ENCODE data around the gene TMEM151A. TPM values are rescaled to one million over a fixed set of nuclear protein-coding genes. Genes with fewer than 3 reads are reported as not detected.
"Not testable (repeated sequence)": the region's sequence is repeated elsewhere in the genome, so short reads cannot be mapped to it uniquely, and the experiment has no call there.

Gene TMEM151A
- total RNA-seq, 1 donor from 2014 or later, result not detected

DNA sequence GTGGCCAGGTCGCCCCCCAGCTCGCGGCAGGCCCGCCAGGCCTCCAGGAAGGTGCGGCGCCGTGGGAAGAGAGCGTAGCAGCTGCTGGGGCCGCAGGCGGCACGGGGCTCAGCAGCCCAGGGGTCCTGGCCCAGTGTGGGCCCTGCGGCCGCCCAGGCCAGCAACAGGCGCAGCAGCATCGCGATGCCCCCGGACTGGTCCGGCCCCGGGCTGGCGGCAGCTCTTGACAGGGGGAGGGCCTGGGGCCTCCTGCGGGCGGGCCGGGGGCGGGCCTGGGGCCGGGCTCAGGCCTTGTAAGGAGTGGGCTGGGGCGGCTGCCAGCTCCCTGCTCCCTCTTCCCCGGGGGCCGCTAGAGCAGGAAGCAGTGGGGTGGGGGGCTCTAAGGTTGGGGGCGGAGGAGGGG, 25.2 kb downstream of the TMEM151A start, which contains the start of gene CD248:
Gene CD248 (minus strand): TSS at position 196 of the 403 bp plus-strand sequence. CDS start 17 bp downstream, at position 179.
- no peak for DNase-seq
- Histone ChIP-seq H3K36me3 (no peaks in the 10 kb centered on the region), H3K27me3 (ENCODE audit: low read depth) (peaks cover 5% of the 10 kb centered on the region), H3K27ac (peak within 1 kb of the TSS; percentile 65), H3K9me3 (no peaks in the 10 kb centered on the region), H3K4me1 (peaks cover 44% of the 10 kb centered on the region), H3K4me3 (peak within 1 kb of the TSS; percentile 59)
- ATAC-seq, result no peak
- TF ChIP-seq, protein P1, sequence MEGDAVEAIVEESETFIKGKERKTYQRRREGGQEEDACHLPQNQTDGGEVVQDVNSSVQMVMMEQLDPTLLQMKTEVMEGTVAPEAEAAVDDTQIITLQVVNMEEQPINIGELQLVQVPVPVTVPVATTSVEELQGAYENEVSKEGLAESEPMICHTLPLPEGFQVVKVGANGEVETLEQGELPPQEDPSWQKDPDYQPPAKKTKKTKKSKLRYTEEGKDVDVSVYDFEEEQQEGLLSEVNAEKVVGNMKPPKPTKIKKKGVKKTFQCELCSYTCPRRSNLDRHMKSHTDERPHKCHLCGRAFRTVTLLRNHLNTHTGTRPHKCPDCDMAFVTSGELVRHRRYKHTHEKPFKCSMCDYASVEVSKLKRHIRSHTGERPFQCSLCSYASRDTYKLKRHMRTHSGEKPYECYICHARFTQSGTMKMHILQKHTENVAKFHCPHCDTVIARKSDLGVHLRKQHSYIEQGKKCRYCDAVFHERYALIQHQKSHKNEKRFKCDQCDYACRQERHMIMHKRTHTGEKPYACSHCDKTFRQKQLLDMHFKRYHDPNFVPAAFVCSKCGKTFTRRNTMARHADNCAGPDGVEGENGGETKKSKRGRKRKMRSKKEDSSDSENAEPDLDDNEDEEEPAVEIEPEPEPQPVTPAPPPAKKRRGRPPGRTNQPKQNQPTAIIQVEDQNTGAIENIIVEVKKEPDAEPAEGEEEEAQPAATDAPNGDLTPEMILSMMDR (IDR thresholded peaks at IDR 0.05), result no peak
- intact Hi-C loops (cut with DNase I), result no loop called here

DNA sequence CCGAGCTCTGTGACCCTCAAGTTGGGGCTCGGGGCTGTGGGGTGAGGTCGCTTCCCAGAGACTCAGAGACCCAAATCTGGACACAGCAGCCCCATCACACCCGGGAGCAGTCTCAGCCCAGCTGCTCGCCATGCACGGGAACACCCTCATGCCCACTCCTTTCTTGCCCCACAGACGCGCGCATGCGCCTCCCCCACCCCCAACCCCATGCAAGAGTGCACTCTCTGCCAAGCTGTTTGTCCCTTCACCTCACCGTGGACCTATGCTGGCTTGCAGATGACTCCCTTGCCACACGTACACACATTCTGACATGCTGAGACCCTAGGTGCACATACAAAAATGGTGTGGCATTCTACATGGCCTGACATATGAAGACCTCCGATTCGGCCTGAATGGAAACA, 25.6 kb downstream of the TMEM151A start:
- intact Hi-C loops (cut with DNase I), result no loop called here
- TF ChIP-seq, protein P1 (IDR thresholded peaks at IDR 0.05), result no peak
- peak overlapping the region; percentile 59 for H3K4me3 ChIP-seq
- ATAC-seq (no peak), DNase-seq (no peak)
- no peaks in the 10 kb centered on the region for H3K36me3 ChIP-seq
- peaks cover 5% of the 10 kb centered on the region for H3K27me3 ChIP-seq (ENCODE audit: low read depth)
- H3K9me3 ChIP-seq, result no peaks in the 10 kb centered on the region
- peak overlapping the region; percentile 65 for H3K27ac ChIP-seq
- H3K4me1 ChIP-seq, result peaks cover 44% of the 10 kb centered on the region

- peaks cover 5% of the 10 kb centered on the region for H3K27me3 ChIP-seq (ENCODE audit: low read depth)
- no peaks in the 10 kb centered on the region for H3K9me3 ChIP-seq
- ATAC-seq (peak; percentile 18 to 39), DNase-seq (no peak)
- no peaks in the 10 kb centered on the region for H3K36me3 ChIP-seq
- H3K27ac ChIP-seq, result peak overlapping the region; percentile 65
- peaks cover 42% of the 10 kb centered on the region for H3K4me1 ChIP-seq
- no peak overlapping the region for H3K4me3 ChIP-seq
- TF ChIP-seq, protein P1 (IDR thresholded peaks at IDR 0.05), result no peak
- intact Hi-C loops (cut with DNase I), result no loop called here
Observed at GRCh38 chr11:66317723-66318599, 26.3 kb downstream of the TMEM151A start.

- ATAC-seq (no peak), DNase-seq (no peak)
- intact Hi-C loops (cut with DNase I), result no loop called here
- TF ChIP-seq, protein P1 (IDR thresholded peaks at IDR 0.05), result no peak
- Histone ChIP-seq H3K4me1 (peaks cover 36% of the 10 kb centered on the region), H3K27ac (peak overlapping the region; percentile 6), H3K27me3 (ENCODE audit: low read depth) (peaks cover 5% of the 10 kb centered on the region), H3K36me3 (no peaks in the 10 kb centered on the region), H3K4me3 (no peak overlapping the region), H3K9me3 (no peaks in the 10 kb centered on the region)
Observed at GRCh38 chr11:66318600-66318970, 26.9 kb downstream of the TMEM151A start.

DNA sequence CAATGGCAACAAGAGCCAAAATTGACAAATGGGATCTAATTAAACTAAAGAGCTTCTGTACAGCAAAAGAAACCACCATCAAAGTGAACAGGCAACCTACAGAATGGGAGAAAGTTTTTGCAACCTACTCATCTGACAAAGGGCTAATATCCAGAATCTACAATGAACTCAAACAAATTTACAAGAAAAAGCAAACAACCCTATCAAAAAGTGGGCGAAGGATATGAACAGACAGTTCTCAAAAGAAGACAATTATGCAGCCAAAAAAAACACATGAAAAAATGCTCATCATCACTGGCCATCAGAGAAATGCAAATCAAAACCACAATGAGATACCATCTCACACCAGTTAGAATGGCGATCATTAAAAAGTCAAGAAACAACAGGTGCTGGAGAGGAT, 28.6 kb downstream of the TMEM151A start:
- H3K36me3 ChIP-seq; H3K9me3 ChIP-seq; H3K27ac ChIP-seq; H3K4me3 ChIP-seq; intact Hi-C loops (cut with DNase I); DNase-seq; H3K27me3 ChIP-seq (ENCODE audit: low read depth); ATAC-seq: not testable (repeated sequence)
- peaks cover 34% of the 10 kb centered on the region for H3K4me1 ChIP-seq

GRCh38 chr11:66320748-66321147, 29.1 kb downstream of the TMEM151A start:
- intact Hi-C loops (cut with DNase I); DNase-seq; H3K36me3 ChIP-seq; H3K27ac ChIP-seq; H3K4me3 ChIP-seq; ATAC-seq; H3K27me3 ChIP-seq (ENCODE audit: low read depth); H3K9me3 ChIP-seq: not testable (repeated sequence)
- H3K4me1 ChIP-seq, result peaks cover 34% of the 10 kb centered on the region

Data from lower lobe of right lung (tissue), 2 donors.